Measurements from ENCODE around the gene UNC13A. TPM values are rescaled to one million over a fixed set of nuclear protein-coding genes. Genes with fewer than 3 reads are reported as not detected.

The UNC13A gene
- total and polyA plus RNA-seq, 2 donors (not counting 3 experiments of a cell fraction or from before 2014, with no cell fraction given): 0.04 to 0.09 TPM

DNA sequence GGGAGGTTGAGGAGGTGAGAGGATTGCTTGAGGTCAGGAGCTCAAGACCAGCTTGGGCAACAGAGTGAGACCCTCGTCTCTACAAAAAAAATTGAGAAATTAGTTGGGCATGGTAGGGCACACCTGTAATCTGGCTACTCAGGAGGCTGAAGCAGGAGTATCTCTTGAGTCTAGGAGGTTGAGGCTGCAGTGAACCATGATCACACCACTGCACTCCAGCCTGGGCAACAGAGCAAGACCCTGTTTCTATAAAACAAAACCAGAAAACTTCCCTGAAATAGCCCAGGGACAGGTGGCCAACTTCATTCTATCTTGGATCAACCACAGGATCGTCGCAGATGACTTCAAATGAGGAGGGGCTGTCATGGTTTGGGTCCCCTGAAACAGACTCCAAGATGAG lies 104.0 kb downstream of the UNC13A start:
- ChIA-PET CTCF (interaction anchor here (1.3 kb wide), 3 partner anchors 11 to 182 kb away, joined by 4 to 6 read pairs (median 5); no protein-coding TSS in a partner anchor), POLR2A (interaction anchor here (0.6 kb wide), 1 partner anchor 21 kb away, joined by 5 read pairs; no protein-coding TSS in a partner anchor)
- H4K20me1 ChIP-seq (replicated peaks; ENCODE audit: control insufficient read depth, extremely low read depth, insufficient read depth, low read length): no peaks in the 10 kb centered on the region
- TF ChIP-seq GATA2 (IDR thresholded peaks at IDR 0.05; ENCODE audit: insufficient read depth, insufficient read length, low read depth, low read length) (no peak), JUN (IDR thresholded peaks at IDR 0.05; ENCODE audit: borderline replicate concordance, insufficient read depth, insufficient read length, low read depth) (no peak), POLR2A (IDR thresholded peaks at IDR 0.05; ENCODE audit: low read depth, low read length) (no peak), EZH2 (IDR thresholded peaks at IDR 0.05; ENCODE audit: borderline replicate concordance, low read depth, low read length, severe bottlenecking) (no peak), FOS (IDR thresholded peaks at IDR 0.05; ENCODE audit: borderline replicate concordance, insufficient read depth, low read length) (no peak), MYC (IDR thresholded peaks at IDR 0.05; ENCODE audit: low read depth, low read length) (no peak), POLR2AphosphoS5 (IDR thresholded peaks at IDR 0.05; ENCODE audit: insufficient read depth, low read depth, low read length) (no peak), MAX (IDR thresholded peaks at IDR 0.05; ENCODE audit: insufficient read depth, insufficient read length) (no peak), CTCF (IDR thresholded peaks at IDR 0.05; ENCODE audit: extremely low read depth in 1 of 2, insufficient read depth in 1 of 2, low read depth in 1 of 2, low read length in 2 of 2) (no peak)
- no peaks in the 10 kb centered on the region for H3K79me2 ChIP-seq (ENCODE audit: control insufficient read depth, insufficient read depth, low read length)
- no peaks in the 10 kb centered on the region for H3K9me3 ChIP-seq (replicated peaks; ENCODE audit: control insufficient read depth, insufficient read depth, low read length)
- H3K4me3 ChIP-seq (replicated peaks in 1 of 3; ENCODE audit: insufficient read depth in 1 of 3, low read depth in 1 of 3, low read length in 3 of 3): no peak overlapping the region
- no peaks in the 10 kb centered on the region for H3K4me1 ChIP-seq (ENCODE audit: control insufficient read depth, extremely low read depth, insufficient read depth, low read length)
- intact Hi-C loops (cut with micrococcal nuclease): no loop called here
- no peaks in the 10 kb centered on the region for H3K9me1 ChIP-seq (replicated peaks; ENCODE audit: control insufficient read depth, extremely low read depth, insufficient read depth, low read length)
- H3K4me2 ChIP-seq (ENCODE audit: insufficient read depth, low read length): no peak overlapping the region
- no peak for FAIRE-seq
- H3K36me3 ChIP-seq (ENCODE audit: control insufficient read depth in 2 of 2, extremely low read depth in 1 of 2, insufficient read depth in 2 of 2, low read length in 2 of 2): peaks cover 10 to 32% of the 10 kb centered on the region in 2 experiments
- BruUV-seq (replicated peaks): no TSS peak
- no peak overlapping the region for H2AFZ ChIP-seq (ENCODE audit: low read depth, low read length)
- H3K9ac ChIP-seq (replicated peaks; ENCODE audit: extremely low read depth, insufficient read depth, low read length): no peak overlapping the region
- no peak for DNase-seq (ENCODE audit: low read depth, low spot score)
- dilution Hi-C loops (cut with MboI; ENCODE audit: extremely low pct_ligation_motif_present, low sequenced_read_pairs): no loop called here
- no peak overlapping the region for H3K27ac ChIP-seq (ENCODE audit: insufficient read depth, low read depth, low read length)
- H3K27me3 ChIP-seq (ENCODE audit: control insufficient read depth in 2 of 2, insufficient read depth in 2 of 2, low read length in 2 of 2): no peaks in the 10 kb centered on the region

Data from endothelial cell of umbilical vein (primary cell).